ENCODE measurements around the gene TOMT.

Gene TOMT, protein sequence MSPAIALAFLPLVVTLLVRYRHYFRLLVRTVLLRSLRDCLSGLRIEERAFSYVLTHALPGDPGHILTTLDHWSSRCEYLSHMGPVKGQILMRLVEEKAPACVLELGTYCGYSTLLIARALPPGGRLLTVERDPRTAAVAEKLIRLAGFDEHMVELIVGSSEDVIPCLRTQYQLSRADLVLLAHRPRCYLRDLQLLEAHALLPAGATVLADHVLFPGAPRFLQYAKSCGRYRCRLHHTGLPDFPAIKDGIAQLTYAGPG

DNA sequence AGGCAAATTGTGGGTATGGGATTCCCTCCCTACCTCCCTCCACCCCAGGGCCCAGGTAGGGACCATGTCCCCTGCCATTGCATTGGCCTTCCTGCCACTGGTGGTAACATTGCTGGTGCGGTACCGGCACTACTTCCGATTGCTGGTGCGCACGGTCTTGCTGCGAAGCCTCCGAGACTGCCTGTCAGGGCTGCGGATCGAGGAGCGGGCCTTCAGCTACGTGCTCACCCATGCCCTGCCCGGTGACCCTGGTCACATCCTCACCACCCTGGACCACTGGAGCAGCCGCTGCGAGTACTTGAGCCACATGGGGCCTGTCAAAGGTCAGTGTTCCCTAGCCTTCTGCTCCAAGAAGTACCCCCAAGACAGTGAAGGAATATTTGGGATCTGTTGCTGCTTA is at the start of gene TOMT:
TSS of gene TOMT (plus strand) at position 37 of the 400 bp plus-strand sequence. CDS start at position 65, 28 bp downstream.
- no peak for DNase-seq (ENCODE audit: low read depth in 3 of 3, low spot score in 1 of 3)

DNA sequence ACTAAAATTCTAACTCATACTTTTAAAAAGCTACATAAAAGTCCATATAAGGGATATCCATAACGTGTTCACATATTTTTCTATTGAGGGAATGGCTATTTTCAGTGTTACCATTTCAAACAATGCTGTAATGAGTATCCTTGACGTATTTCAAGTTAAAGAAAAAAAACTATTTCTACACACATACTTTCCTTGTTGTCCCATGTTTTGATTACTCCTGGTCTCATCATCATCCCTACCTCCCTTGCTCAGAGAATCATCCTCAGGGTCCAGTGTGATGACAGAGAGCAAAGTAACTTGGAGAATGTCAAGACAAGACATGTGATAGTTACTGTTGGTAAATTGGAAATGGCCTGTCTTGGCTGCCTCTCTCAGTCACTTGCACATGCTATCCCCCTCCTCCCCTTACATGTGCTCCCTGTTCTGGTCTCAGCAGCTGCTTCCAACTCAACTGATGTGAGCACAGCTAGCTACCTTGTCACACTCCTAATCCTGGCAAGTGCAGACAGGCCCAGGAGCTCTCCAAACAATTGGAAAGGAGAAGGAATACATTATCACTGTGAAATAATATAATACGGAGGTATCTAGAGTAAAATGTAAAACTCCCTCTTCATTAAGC is 47.2 kb upstream of the TOMT start:
- DNase-seq (ENCODE audit: low read depth in 3 of 3, low spot score in 1 of 3), result no peak

DNA sequence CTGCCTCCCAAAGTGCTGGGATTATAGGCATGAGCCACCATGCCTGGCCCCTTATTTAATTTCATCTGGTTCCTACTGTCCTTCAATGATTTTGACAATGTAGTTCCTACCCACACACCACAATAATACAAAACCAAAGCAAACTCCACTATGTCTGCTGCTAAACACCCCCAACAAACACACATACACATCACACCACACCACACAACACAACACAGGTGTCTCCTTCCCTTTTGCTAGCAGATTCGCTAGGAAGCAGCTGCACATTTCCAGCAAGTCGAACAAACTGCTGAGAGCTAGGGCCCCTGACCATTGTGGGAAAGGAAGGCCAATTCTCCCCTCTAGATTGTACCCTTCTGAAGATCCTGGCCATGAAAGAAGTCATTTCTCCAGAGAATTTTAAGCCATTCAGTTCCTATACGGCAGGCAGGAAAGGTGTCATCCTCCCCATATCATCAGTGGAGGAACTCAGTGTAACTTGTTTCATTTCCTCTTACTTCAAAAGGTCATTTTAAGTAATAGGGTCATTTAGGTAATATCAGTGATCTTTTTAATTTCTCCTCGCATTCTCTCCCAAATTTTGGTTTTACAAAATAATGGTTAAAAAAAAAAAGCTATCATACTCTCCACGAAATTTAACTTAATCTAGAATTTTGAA is 43.9 kb upstream of the TOMT start:
- DNase-seq (ENCODE audit: low read depth in 3 of 3, low spot score in 1 of 3), result no peak

DNA sequence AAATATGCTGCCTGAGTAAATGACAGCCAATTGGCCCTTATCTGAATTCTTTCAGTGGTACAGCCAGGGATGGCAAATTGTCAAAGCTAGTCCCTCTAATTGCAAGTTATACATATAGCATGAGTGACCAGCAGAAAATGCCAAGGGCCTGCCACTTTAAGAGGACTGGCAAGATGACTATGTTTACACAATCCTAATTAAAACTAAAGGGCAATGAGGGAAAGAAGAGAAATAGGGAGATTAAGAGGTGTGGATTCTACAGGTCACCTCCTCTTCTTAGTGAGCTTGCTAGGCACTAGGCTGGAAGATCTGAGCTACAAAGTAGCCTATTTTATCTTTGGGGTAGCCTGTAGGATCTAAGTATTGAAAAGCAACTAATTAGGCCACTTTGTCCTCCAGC is 38.9 kb upstream of the TOMT start:
- DNase-seq (ENCODE audit: low read depth in 3 of 3, low spot score in 1 of 3), result no peak

DNA sequence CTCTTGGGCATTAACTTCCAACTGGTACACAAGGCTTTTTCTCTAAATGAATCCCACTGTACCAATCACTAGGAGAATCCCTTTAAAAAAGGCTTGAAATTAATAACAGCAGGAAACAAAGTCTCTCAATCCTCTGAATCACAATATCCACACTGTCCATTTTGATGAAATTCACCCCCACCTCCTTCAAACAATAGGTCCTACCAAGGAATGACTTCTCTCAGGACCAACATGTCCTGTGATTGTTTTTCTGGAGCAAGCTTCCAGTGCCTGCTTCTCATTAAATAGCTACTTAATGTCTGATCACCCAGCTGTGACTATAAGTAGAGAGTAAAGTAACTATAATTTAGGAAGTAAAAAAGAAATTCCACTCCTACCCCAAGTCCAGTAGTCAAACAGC is 38.5 kb upstream of the TOMT start:
- DNase-seq (ENCODE audit: low read depth in 3 of 3, low spot score in 1 of 3), result no peak

DNA sequence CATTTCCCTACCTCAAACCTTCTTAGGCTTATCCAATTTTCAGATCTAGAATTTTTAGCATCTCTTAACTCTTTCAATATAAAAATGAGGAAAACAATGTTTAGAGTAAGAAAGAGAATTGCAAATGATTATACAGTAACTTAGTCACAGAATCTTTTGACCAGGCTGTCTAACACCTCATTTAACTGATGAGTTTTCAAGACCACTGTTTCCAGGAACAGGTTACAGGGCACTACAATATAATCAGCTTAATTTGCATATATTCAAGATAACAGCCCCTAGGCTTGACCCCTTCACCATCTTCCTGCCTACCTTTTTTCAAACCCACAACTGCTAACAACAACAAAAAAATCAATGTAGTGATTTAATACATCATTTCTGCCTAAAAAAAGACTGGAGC is 38.0 kb upstream of the TOMT start:
- no peak for DNase-seq (ENCODE audit: low read depth in 3 of 3, low spot score in 1 of 3)

DNA sequence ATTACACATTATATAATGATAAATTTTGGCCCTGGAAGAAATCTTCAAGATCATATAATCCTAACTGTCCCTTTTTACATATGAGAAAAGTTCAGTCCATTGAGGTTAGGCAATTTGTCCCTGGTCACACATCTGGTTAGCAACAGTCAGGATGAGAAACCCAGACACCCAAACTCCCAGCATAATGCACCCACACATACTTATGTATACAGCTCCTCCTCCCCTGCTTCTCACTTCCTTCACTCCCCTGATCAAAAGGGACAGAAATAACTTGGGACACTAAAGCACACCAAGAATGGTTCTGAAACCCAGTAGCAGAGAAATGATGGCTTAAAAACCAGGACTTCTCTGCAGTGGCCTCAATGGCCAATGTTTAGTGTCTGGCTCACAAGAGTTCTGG is 36.5 kb upstream of the TOMT start:
- no peak for DNase-seq (ENCODE audit: low read depth in 3 of 3, low spot score in 1 of 3)

DNA sequence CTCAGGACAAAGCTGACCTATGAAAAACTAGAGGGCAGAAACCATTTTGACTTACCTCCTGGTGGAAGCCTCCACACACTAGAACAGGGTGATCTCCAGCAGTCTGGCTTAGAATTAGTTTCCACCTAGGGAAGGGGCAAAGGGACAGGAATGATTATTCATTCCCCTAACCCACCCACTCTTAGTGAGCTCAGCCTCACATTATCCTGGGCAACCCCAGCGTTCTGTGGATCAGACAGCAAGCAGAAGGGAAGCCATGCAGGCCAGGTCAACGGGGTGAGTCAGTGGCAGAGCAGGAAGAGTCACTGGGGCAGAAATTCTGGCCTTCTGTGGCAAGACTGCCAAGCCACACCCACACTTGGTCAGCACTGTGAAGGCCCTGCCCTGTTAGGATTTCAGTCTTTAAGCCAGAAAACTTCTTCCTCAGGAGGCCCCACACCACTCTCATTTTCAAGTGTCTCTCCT is 35.9 kb upstream of the TOMT start:
- no peak for DNase-seq (ENCODE audit: low read depth in 3 of 3, low spot score in 1 of 3)

DNA sequence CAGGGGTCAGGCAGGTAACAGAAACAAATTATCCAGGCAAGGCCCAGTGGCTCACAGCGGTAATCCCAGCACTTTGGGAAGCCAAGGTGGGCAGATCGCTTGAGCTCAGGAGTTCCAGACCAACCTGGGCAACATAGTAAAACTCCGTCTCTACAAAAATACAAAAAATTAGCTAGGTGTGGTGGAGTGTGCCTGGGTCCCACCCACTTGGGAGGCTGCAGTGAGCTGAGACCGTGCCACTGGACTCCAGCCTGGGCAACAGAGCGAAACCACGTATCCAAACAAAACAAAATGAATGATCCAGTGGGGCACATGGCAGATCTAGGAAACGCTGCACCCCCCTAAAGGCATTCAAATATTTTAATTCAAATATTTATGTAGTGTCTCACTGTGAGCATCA is 35.2 kb upstream of the TOMT start:
- DNase-seq (ENCODE audit: low read depth in 3 of 3, low spot score in 1 of 3), result no peak

DNA sequence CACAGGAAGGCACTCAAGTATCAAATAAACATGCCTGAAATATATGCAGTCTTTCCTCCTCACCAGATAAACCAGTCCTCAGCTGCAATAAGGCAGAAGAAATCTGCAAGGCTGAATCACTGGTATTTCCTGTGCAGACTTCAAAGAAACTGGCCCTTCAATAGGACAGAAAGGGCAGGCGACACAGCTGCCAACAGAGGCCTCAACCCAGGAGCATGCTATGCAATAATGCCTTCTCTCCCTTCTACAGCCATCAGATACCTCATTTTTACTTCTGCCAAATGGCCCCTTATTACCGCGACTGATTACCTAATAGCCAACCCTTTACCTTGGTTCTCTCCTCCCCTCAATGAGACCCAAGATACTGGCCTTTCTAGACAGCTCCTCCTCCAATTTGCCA is 33.4 kb upstream of the TOMT start:
- DNase-seq (ENCODE audit: low read depth in 3 of 3, low spot score in 1 of 3), result no peak

DNA sequence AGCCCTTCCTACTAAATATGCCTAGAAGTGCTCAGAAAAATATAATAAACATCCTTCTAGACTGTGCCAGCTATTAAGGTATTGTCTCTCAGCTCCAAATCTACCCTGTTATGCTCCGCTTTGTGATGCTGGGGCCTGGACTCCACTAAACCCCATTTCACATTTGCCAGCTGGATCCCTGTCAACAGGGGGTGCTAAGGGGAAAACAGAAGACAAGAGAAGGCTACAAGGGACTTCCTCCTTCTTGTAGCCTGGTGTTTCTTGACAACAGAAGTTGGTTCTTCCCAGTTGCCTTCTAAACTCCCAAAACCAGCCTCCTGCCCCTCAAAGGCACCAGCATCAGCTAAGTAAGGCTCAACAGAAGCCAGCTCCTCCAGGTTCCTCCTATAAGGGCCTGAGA is 30.6 kb upstream of the TOMT start:
- no peak for DNase-seq (ENCODE audit: low read depth in 3 of 3, low spot score in 1 of 3)

DNA sequence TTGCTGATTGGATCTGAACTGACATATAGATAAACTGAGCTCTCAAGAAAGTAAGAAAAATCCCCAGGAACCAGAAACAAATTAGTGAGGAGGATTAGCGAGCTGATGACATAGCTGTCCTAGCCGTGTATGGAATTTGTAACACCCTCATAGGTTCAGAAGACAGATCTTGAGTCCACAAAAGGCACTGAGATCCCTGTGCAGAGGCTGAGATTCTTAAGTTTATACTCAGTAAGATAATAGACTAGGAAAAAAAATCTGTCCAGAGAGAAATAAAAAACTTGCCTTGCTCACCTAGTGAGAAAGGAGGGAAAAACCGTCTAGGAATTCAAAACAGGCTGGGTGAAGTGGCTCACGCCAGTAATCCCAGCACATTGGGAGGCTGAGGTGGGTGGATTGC is 30.0 kb upstream of the TOMT start:
- no peak for DNase-seq (ENCODE audit: low read depth in 3 of 3, low spot score in 1 of 3)

DNA sequence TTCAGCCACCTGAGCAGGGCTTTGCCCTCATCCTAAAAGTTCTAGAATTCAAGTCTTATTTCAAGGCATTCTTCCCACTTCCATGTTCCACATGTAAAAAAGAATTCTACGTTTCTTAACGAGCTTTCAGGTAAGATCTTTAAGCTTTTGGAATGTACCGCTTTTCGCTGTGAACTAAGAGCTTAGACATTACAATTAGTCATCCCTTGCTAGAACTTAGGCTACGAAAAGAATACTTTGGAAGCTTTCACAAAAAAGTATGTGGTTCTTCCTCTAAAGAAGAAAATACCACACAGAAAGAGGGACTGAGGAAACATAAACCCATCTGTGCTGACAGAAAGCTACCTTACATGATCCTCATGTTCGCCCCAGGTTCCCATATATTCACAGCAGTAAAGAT is 27.2 kb upstream of the TOMT start:
- no peak for DNase-seq (ENCODE audit: low read depth in 3 of 3, low spot score in 1 of 3)

DNA sequence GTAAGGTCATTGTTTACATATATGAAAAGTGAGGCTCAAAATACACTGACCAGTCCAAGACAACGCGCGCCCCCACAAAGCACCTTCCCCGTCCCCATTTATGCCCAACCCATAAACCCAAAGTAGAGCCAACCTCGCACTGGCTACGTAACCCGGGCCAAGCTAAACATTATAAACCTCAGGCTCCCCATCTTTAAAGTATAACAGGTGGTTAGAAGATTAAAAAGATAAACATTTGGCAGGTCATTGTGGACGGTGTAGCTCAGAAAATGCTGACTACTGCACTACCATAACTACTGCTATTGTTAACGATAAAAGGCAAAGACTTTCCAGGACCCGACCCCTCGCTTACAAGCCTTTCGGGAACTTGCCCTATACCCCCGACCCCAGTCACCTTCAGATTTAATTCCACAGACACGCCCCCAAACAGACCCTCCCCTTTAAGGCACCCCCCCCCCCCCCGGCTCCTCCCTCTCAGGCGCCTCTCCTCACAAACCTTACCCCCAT is 25.9 kb upstream of the TOMT start:
- DNase-seq (ENCODE audit: low read depth in 3 of 3, low spot score in 1 of 3), result no peak

DNA sequence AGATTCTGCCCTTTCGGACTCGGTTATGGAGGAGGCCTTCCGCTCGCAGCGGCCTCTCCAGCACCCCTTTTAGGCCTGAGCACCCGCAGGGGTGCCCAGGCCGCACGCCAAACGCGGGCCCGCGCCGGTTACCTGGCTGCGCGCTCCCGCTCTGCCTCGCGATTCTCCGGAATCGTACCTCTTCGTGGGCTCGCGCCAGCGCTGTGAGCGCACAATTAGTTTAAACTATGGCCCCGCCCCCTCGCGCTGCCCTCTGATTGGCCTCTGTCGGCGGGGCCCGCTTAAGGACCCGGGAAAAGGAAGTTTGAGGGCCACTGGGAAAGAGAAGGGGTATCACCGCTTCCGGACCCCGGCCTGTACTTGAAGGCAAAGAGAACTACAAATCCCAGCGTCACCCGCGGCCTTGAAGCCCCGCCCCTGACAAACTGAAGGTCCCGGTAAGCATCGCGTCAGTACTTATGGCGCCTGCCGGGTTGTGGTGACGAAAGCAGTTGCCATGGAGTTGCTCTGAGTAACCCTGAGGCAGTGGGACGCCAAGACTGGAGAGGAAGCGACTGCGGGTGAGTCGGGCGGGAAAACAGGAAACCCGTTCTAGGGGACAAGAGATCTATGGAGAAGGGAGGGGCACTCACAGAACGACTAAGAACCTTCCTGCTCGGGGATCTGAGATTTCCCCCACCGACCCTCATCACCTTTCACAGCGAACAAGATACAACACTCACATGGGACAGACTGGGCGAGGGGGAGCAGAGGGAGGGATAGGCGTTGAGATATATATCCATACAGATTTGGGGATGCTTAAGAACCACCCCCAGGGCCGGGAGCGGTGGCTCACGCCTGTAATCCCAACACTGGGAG is 25.2 kb upstream of the TOMT start, which contains the start of the genes LRRC51 and NUMA1:
TSS of gene LRRC51 (plus strand) at position 525 of the 858 bp plus-strand sequence. CDS start 8,234 bp downstream, outside the sequence.
TSS of gene NUMA1 (minus strand) at position 217 of the 858 bp plus-strand sequence. CDS start 44,599 bp downstream, outside the sequence.
- DNase-seq (ENCODE audit: low read depth in 3 of 3, low spot score in 1 of 3), result peak; percentile 93 to 98 (median 97)

DNA sequence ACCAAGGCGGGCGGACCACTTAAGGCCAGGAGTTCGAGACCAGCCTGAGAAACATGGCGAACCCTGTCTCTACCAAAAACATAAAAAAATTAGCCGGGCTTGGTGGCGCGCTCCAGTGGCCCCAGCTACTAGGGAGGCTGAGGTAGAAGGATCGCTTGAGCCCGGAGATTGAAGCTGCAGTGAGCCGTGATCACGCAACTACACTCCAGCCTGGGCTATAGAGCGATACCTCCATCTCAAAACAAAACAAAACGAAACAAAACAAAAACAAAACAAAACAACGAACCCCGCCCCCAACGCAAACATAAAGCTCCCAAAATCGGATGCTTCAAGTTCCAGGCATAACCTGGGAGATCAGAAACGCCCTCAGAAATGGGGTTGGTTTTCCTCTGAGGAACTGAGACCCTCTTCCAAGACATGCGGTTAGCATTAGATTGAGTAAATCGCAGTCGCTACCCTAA is 24.5 kb upstream of the TOMT start:
- DNase-seq (ENCODE audit: low read depth in 3 of 3, low spot score in 1 of 3), result no peak

DNA sequence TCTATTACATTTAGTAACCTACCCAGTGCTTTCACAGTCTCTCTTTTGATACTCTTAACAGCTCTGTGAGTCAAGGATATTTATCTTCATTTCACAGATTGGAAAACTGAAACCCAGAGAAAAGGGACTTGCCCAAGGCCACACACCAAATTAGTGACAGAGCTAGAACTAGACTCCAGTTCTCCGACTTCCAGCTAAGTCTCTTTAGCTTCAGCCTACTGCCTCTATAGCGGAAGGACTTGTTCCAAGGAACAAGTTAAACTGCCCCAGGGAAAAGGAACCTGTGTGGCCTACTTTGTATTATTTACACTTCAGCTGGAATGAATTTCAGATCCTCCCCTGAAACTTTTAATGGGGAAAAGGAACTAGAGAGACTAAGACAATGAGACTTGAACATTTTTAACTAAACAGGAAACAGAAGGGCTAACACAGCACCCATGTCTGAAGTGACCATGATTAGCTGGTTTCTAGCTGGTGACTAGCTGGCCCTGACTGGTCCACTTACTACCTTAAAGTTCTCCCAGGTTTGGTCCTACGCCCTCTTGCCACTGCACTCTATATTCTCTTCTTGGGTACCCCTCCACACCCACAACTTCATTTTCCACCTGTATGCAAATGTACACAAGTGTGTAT is 23.8 kb upstream of the TOMT start:
- DNase-seq (ENCODE audit: low read depth in 3 of 3, low spot score in 1 of 3), result no peak

DNA sequence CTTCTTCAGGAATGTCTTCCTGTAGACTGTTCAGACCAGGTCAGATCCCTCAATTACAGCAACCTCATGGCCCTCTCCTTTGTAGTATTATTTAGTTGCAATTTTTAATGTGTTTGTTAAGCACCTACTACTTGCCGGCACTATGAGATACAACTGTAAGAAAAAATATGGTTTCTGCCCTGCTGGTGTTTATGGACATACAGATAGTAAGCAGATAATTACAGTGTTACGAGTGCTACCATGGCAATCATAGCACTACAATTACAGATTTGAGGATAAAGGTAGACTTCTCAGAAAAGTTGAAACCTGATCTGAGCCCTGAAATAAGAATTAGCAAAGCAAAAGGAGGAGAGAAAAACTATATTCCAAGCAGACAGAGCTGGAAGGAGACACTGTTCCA is 22.3 kb upstream of the TOMT start:
- no peak for DNase-seq (ENCODE audit: low read depth in 3 of 3, low spot score in 1 of 3)

DNA sequence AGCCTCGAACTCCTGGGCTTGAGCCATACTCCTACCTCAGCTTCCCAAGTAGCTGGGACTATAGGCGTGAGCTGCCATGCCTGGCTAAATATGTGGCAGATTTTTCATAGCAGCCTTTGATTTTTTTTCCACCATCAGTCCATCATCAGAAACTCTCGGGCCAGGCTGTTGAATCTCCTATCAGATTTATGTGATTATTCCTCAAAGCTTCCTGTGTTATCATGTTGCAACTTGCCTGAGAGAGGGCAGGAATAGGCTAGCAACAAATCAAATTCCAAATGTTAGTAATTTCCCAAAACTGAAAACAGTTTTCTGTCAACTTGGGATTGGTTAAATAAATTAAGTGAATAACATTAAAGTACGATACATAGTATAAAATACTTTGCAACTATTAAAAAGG is 21.6 kb upstream of the TOMT start:
- DNase-seq (ENCODE audit: low read depth in 3 of 3, low spot score in 1 of 3), result no peak

DNA sequence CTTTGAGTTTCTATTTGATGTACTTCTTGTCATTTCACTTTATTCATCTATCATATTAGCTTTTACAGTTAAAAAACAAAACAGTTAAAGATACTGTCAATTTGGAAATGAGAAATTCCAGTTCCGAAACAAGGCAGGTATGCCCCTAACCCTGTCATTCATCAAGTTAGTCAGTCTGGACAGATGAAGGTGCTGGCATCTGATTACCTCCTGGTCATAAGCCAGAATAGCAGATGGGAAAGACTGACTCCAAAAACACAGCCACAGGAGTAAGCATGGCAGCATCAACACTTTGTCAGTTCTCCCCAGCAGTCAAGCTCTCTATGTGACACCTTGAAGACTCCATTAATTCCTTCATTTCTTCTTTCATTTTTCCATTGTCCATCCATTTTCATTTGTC is 20.8 kb upstream of the TOMT start:
- DNase-seq (ENCODE audit: low read depth in 3 of 3, low spot score in 1 of 3), result no peak

Data from stimulated activated CD4-positive, alpha-beta T cell treated with anti-CD3 and anti-CD28 coated beads, TNF-alpha, amount 100 ng/mL, for 1 hour (primary cell).